ENCODE data around the gene ATE1.

DNA sequence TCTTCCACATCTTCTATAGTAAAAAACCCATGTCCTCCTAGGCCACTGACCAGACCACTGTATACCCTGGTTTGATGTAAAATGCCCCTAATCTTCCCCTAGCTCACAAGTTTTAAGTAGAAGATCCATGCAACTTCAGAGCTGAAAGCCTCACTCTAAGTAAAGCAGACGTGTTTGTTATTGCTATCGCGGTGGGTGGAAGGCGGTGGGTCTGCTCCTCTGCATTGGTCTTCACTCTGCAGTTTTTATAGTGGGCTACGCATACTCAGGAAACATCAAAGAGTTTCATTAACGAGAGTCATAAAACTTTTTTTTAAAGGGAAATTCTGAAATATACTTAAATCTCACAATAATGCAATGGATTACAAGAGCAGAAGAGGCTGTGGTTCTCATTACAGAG lies 91.7 kb downstream of the ATE1 start:
- TF ChIP-seq POLR2A (IDR thresholded peaks at IDR 0.05) = no peak
- TF ChIP-seq CTCF (IDR thresholded peaks at IDR 0.05) = no peak

Data from breast epithelium (tissue), 3 donors.